ENCODE measurements around the gene CYP4A22. TPM values are rescaled to one million over a fixed set of nuclear protein-coding genes. Genes with fewer than 3 reads are reported as not detected.
"Not testable (repeated sequence)": the region's sequence is repeated elsewhere in the genome, so short reads cannot be mapped to it uniquely, and the experiment has no call there.

Gene CYP4A22
- total RNA-seq, 4 donors from 2014 or later = not detected

DNA sequence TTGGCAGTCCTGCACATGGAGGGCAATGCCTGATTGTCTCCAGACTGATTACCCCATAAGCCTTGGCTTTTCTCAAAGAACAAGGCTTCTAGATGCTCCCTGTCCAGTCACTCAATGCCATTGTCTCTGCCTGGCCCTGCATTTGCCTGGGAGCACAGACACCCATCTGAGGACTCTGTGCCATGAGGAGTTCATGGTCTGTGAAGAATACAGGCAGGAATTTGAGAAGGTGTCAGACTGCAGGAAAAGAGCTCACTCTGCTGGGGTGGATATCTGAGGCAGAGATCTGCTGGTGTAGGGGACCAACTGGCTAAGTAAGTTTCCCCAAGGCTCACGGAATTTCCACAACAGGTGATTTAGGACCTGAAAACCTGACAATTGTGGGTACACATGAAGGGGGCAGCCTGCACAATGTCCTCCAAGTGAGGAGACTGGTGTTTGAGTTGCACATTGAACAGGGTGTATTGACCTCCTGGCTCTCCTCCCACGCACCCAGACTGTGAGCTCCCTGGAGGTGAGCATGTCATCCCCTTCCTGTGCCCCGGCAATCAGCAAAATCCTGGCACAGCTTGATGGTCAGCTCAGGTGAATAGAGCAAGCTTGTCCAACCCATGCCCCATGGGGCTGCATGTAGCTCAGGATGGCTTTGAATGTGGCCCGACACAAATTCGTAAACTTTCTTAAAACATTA lies 829 bp downstream of the CYP4A22 start:
- TF ChIP-seq POLR2AphosphoS5 (IDR thresholded peaks at IDR 0.05) = no peak
- no peak for TF ChIP-seq POLR2A (IDR thresholded peaks at IDR 0.05)
- TF ChIP-seq, protein P1, sequence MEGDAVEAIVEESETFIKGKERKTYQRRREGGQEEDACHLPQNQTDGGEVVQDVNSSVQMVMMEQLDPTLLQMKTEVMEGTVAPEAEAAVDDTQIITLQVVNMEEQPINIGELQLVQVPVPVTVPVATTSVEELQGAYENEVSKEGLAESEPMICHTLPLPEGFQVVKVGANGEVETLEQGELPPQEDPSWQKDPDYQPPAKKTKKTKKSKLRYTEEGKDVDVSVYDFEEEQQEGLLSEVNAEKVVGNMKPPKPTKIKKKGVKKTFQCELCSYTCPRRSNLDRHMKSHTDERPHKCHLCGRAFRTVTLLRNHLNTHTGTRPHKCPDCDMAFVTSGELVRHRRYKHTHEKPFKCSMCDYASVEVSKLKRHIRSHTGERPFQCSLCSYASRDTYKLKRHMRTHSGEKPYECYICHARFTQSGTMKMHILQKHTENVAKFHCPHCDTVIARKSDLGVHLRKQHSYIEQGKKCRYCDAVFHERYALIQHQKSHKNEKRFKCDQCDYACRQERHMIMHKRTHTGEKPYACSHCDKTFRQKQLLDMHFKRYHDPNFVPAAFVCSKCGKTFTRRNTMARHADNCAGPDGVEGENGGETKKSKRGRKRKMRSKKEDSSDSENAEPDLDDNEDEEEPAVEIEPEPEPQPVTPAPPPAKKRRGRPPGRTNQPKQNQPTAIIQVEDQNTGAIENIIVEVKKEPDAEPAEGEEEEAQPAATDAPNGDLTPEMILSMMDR (IDR thresholded peaks at IDR 0.05) = no peak
- H3K4me1 ChIP-seq = no peaks in the 10 kb centered on the region
- H3K9me3 ChIP-seq = no peaks in the 10 kb centered on the region
- no peak overlapping the region for H3K4me3 ChIP-seq
- WGBS = 78% methylated on average over 5 of the region's 5 CpGs
- no peaks in the 10 kb centered on the region for H3K36me3 ChIP-seq
- no peaks in the 10 kb centered on the region for H3K27me3 ChIP-seq
- no peak overlapping the region for H3K27ac ChIP-seq
- no peak for DNase-seq (ENCODE audit: low spot score in 2 of 2)

GRCh38 chr1:47140358-47140757 lies 3.1 kb downstream of the CYP4A22 start:
- not testable (repeated sequence) for H3K36me3 ChIP-seq; H3K9me3 ChIP-seq; H3K4me1 ChIP-seq; H3K27ac ChIP-seq; H3K27me3 ChIP-seq; DNase-seq (ENCODE audit: low spot score in 2 of 2); H3K4me3 ChIP-seq
- WGBS = 44% methylated on average over 3 of the region's 3 CpGs

DNA sequence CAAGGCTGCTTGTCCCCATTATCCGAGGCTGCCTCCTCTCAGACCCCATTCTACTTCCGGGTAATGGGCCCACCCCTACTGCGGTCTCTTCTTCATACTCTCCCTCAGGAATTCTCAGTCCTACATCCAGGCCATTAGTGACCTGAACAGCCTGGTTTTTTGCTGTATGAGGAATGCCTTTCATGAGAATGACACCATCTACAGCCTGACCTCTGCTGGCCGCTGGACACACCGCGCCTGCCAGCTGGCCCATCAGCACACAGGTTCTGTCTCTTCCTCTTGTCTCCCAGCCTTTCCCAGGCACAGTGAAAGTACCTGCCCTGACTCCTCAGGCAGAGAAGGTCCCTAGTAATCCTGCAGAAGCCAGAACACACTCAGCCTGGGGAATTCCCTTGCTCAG lies 6.4 kb downstream of the CYP4A22 start:
- H3K4me1 ChIP-seq; H3K27me3 ChIP-seq; H3K4me3 ChIP-seq; H3K27ac ChIP-seq; DNase-seq (ENCODE audit: low spot score in 2 of 2); H3K9me3 ChIP-seq; H3K36me3 ChIP-seq: not testable (repeated sequence)
- WGBS = 82% methylated on average over 6 of the region's 6 CpGs

DNA sequence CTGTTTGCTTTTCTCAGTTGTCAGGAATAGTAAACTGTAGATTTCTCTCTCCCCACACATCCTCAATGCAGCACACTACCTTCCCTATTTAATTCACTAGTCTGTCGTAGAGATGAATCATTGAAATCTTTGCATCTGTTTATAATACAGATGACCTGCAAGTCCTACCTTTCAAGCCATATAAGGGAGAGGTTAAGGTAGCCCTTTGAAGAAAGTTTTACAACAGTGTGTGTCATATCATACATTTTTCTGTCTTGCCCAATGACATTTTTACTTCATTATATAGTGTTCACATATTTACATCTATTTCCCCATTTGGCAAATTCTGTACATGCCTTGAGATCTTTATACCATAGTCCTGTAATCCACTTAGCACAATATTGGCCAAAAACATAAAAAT lies 9.3 kb downstream of the CYP4A22 start:
- H3K4me3 ChIP-seq; H3K9me3 ChIP-seq; H3K36me3 ChIP-seq; DNase-seq (ENCODE audit: low spot score in 2 of 2); H3K4me1 ChIP-seq; H3K27ac ChIP-seq; H3K27me3 ChIP-seq: not testable (repeated sequence)
- WGBS = 0% methylated on average over 1 of the region's 1 CpG

- Histone ChIP-seq H3K4me1 (no peaks in the 10 kb centered on the region), H3K27me3 (peaks cover 7% of the 10 kb centered on the region), H3K27ac (no peak overlapping the region), H3K4me3 (no peak overlapping the region), H3K9me3 (no peaks in the 10 kb centered on the region), H3K36me3 (no peaks in the 10 kb centered on the region)
- DNase-seq (ENCODE audit: low spot score in 2 of 2) = no peak
- WGBS = 45% methylated on average over 6 of the region's 6 CpGs
- no peak for TF ChIP-seq POLR2A (IDR thresholded peaks at IDR 0.05)
- TF ChIP-seq EP300 (IDR thresholded peaks at IDR 0.05) = no peak
- TF ChIP-seq, protein P1 (IDR thresholded peaks at IDR 0.05) = no peak
- TF ChIP-seq POLR2AphosphoS5 (IDR thresholded peaks at IDR 0.05) = no peak
These were observed 10.0 kb downstream of the CYP4A22 start for GRCh38 chr1:47147047-47147785.

- not testable (repeated sequence) for H3K9me3 ChIP-seq; DNase-seq (ENCODE audit: low spot score in 2 of 2); H3K4me1 ChIP-seq; H3K4me3 ChIP-seq; H3K36me3 ChIP-seq; H3K27ac ChIP-seq; H3K27me3 ChIP-seq
- WGBS = 45% methylated on average over 6 of the region's 9 CpGs
These were observed 11.9 kb downstream of the CYP4A22 start for GRCh38 chr1:47149162-47149561.

DNA sequence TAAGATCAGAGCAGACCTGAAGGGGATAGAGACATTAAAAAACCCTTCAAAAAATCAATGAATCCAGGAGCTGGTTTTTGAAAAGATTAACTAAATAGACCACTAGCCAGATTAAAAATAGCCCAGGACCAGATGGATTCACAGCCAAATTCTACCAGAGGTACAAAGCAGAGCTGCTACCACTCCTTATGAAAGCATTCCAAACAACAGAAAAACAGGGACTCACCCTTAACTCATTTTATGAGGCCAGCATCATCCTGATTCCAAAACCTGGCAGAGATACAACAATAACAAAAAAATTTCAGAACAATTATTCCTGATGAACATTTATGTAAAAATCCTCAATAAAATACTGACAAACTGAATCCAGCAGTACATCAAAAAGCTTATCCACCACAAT lies 19.2 kb downstream of the CYP4A22 start:
- not testable (repeated sequence) for H3K9me3 ChIP-seq; H3K4me3 ChIP-seq; H3K36me3 ChIP-seq; H3K4me1 ChIP-seq; DNase-seq (ENCODE audit: low spot score in 2 of 2); H3K27ac ChIP-seq; H3K27me3 ChIP-seq

DNA sequence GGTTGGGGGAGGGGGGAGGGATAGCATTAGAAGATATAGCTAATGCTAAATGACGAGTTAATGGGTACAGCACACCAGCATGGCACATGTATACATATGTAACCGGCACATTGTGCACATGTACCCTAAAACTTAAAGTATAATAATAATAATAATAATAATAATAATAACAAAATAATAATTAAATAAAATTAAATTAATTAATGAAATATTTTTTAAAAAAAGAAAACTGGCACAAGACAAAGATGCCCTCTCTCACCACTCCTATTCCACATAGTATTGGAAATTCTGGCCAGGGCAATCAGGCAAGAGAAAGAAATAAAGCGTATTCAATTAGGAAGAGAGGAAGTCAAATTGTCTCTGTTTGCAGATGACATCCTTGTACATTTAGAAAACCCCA lies 20.7 kb downstream of the CYP4A22 start:
- not testable (repeated sequence) for H3K27ac ChIP-seq; DNase-seq (ENCODE audit: low spot score in 2 of 2); H3K4me3 ChIP-seq; H3K27me3 ChIP-seq; H3K9me3 ChIP-seq; H3K36me3 ChIP-seq; H3K4me1 ChIP-seq
- 61% methylated on average over 3 of the region's 3 CpGs for WGBS
